Neuronal stem cell (in vitro differentiated cells): ENCODE measurements around the gene XXYLT1.
A peak's percentile ranks its signal among the peaks of the same experiment; 100 is the strongest.

ENCODE experiments used
- DNase-seq: peaks from one replicate; pipeline ENCODE4 v3.0.0-alpha.2; 2013; ENCODE audit warnings: low spot score
- H2AFZ ChIP-seq: one replicate; pipeline ENCODE4 v1.6.1; 2013; ENCODE audit warnings: mild to moderate bottlenecking, low read length, inconsistent platforms
- H2AK5ac ChIP-seq: 2 replicates; pipeline ENCODE4 v1.6.1; 2013; ENCODE audit warnings: low read depth, mild to moderate bottlenecking, inconsistent platforms, low read length, moderate library complexity, mixed read lengths
- H2BK120ac ChIP-seq: 2 replicates; pipeline ENCODE4 v1.6.1; 2013; ENCODE audit warnings: low read depth, mild to moderate bottlenecking, inconsistent platforms, low read length, moderate library complexity, mixed read lengths
- H2BK12ac ChIP-seq: one replicate; pipeline ENCODE4 v1.6.1; 2013; ENCODE audit warnings: low read length, inconsistent platforms
- H2BK15ac ChIP-seq: 2 replicates; pipeline ENCODE4 v1.6.1; 2013; ENCODE audit warnings: mild to moderate bottlenecking, low read length, inconsistent platforms, mixed read lengths
- H2BK5ac ChIP-seq: one replicate; pipeline ENCODE4 v1.6.1; 2013; ENCODE audit warnings: inconsistent platforms, mild to moderate bottlenecking, low read length, moderate library complexity
- H3K14ac ChIP-seq: one replicate; pipeline ENCODE4 v1.6.1; 2013; ENCODE audit warnings: low read length, inconsistent platforms
- H3K18ac ChIP-seq: 2 replicates; pipeline ENCODE4 v1.6.1; 2013; ENCODE audit warnings: low read length, inconsistent platforms
- H3K23ac ChIP-seq: 2 replicates; pipeline ENCODE4 v1.6.1; 2013; ENCODE audit warnings: low read depth, mild to moderate bottlenecking, mixed read lengths, low read length, inconsistent platforms; ENCODE audit not compliant: poor library complexity
- H3K27ac ChIP-seq: replicated peaks from 3 replicates; pipeline ENCODE4 v1.5.1; 2013; ENCODE audit warnings: low read length, inconsistent platforms
- H3K27me3 ChIP-seq, 3 experiments: 2 replicates each; pipeline ENCODE4 v1.6.1; 2013; ENCODE audit warnings: low read length in 3 of 3, mild to moderate bottlenecking in 2 of 3, inconsistent platforms in 1 of 3, low read depth in 1 of 3, mixed read lengths in 1 of 3, moderate library complexity in 1 of 3; ENCODE audit not compliant: control insufficient read depth in 3 of 3, insufficient read depth in 3 of 3
- H3K36me3 ChIP-seq, 2 donors: replicated peaks in 1 of 2; 2 replicates each; pipeline ENCODE4 v1.6.1; 2013; ENCODE audit warnings: low read length in 2 of 2; ENCODE audit not compliant: control insufficient read depth in 2 of 2, insufficient read depth in 2 of 2
- H3K4ac ChIP-seq: 2 replicates; pipeline ENCODE4 v1.6.1; 2013; ENCODE audit warnings: inconsistent platforms, mild to moderate bottlenecking, low read length, moderate library complexity
- H3K4me1 ChIP-seq, 2 donors: 1 replicate in 1 of 2; 2 replicates in 1 of 2; pipeline ENCODE4 v1.6.1; 2013; ENCODE audit warnings: low read length in 2 of 2, low read depth in 1 of 2; ENCODE audit not compliant: control insufficient read depth in 2 of 2, insufficient read depth in 1 of 2
- H3K4me2 ChIP-seq: one replicate; pipeline ENCODE4 v1.6.1; 2013; ENCODE audit warnings: mild to moderate bottlenecking, low read length, inconsistent platforms; ENCODE audit not compliant: insufficient read depth, poor library complexity, severe bottlenecking
- H3K4me3 ChIP-seq, 2 donors: 2 replicates each; pipeline ENCODE4 v1.5.1; 2013; ENCODE audit warnings: low read length in 2 of 2, mild to moderate bottlenecking in 2 of 2, inconsistent platforms in 1 of 2, moderate library complexity in 1 of 2
- H3K79me1 ChIP-seq: one replicate; pipeline ENCODE4 v1.6.1; 2013; ENCODE audit warnings: low read depth, mild to moderate bottlenecking, inconsistent platforms, low read length, moderate library complexity
- H3K9ac ChIP-seq: one replicate; pipeline ENCODE4 v1.6.1; 2013; ENCODE audit warnings: mild to moderate bottlenecking, low read depth, low read length, inconsistent platforms; ENCODE audit not compliant: poor library complexity
- H3K9me3 ChIP-seq, 2 donors: replicated peaks in 1 of 2; 2 replicates each; pipeline versions ENCODE3 to v1.6.1; 2013; ENCODE audit warnings: low read length in 2 of 2, mild to moderate bottlenecking in 2 of 2, inconsistent platforms in 1 of 2, low read depth in 1 of 2, mixed read lengths in 1 of 2, moderate library complexity in 1 of 2; ENCODE audit not compliant: control insufficient read depth in 2 of 2, insufficient read depth in 1 of 2
- H4K8ac ChIP-seq: one replicate; pipeline ENCODE4 v1.6.1; 2013; ENCODE audit warnings: low read depth, mild to moderate bottlenecking, inconsistent platforms, low read length, moderate library complexity
- H4K91ac ChIP-seq: one replicate; pipeline ENCODE4 v1.6.1; 2013; ENCODE audit warnings: low read length, low read depth, mild to moderate bottlenecking, inconsistent platforms; ENCODE audit not compliant: poor library complexity
- WGBS, 2 donors: extraction: QIAGEN DNeasy Blood & Tissue Kit; methylation state at CpG; one replicate each; pipeline ENCODE4 v1.1.7; 2013; ENCODE audit warnings: missing lambda C conversion rate in 2 of 2, mixed read lengths in 1 of 2; ENCODE audit not compliant: insufficient read length in 2 of 2, insufficient replicate concordance in 1 of 2; ENCODE audit errors: extremely low coverage in 2 of 2; 5-methylcytosine and 5-hydroxymethylcytosine counted together

XXYLT1 gene

DNA sequence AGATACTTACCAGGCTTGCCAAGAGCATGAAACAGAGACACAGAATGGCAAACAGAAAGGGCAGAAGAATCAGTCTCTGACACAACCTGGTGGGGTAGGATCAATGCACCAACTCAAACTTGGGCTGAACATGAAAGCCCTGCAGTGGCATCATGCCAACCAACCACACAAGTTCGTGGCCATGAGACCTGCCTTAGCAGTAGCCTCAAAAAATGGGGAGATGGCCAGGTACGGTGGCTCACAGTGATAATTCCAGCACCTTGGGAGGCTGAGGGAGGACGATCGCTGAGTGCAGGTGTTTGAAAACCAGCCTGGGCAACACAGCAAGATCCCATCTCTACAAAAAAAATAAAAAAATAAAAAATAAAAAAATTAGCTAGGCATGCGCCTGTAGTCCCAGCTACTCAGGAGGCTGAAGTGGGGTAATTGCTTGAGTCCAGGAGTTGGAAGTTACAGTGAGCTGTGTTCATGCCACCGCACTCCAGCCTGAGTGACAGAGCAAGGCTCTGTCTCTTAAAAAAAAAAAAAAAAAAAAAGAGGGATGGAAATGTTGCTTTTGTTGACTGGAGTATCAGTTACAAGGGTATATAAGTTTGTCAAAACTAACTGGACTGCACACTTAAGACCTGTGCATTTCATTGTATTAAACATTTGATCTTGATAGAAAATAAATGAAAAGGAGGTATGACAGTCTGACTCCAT is 93.4 kb downstream of the XXYLT1 start:
- Histone ChIP-seq H3K4me1 (peaks cover 15 to 16% of the 10 kb centered on the region in 2 donors), H3K36me3 (peaks cover 0 to 9% of the 10 kb centered on the region in 2 donors), H3K27ac (no peak overlapping the region), H3K27me3 (no peaks in the 10 kb centered on the region), H4K91ac (no peak overlapping the region), H2AFZ (no peak overlapping the region), H3K4ac (no peak overlapping the region), H3K79me1 (peaks cover 3% of the 10 kb centered on the region), H3K4me2 (no peak overlapping the region), H3K23ac (no peak overlapping the region), H3K9ac (no peak overlapping the region), H2AK5ac (no peak overlapping the region), H4K8ac (no peak overlapping the region), H2BK5ac (no peak overlapping the region), H3K9me3 (peaks cover 0 to 3% of the 10 kb centered on the region in 2 donors), H2BK12ac (no peak overlapping the region), H2BK120ac (no peak overlapping the region), H3K14ac (no peak overlapping the region), H3K4me3 (no peak overlapping the region), H3K18ac (peak overlapping the region; percentile 45), H2BK15ac (no peak overlapping the region)
- WGBS, 2 donors: no CpG with 5 or more reads among the region's 6 CpGs
- no peak for DNase-seq

DNA sequence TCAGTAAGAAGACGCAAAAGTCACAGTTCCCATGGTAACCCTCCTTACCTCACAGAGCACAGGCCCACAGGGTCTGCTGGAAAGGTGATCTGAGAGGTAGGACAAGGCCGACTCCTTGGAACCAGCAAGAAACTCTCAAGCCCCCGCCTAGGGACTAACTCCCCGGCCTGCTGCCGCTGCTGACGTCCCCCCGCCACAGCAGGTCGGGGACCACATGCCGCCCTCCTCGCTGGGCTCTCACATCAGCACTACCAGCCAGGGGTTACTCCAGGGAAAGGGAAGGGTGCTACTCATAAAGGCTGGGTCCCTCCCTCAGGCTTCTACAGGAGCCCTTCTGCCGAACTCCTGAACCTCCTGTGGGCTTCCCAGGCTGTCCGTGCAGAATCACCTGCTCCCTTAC is 94.2 kb downstream of the XXYLT1 start:
- H3K36me3 ChIP-seq: peaks cover 0 to 9% of the 10 kb centered on the region in 2 donors
- WGBS, 2 donors: no CpG with 5 or more reads among the region's 12 CpGs
- H3K23ac ChIP-seq: no peak overlapping the region
- H3K4me3 ChIP-seq: no peak overlapping the region
- no peaks in the 10 kb centered on the region for H3K27me3 ChIP-seq
- H3K4me1 ChIP-seq: peaks cover 15 to 20% of the 10 kb centered on the region in 2 donors
- H2AFZ ChIP-seq: no peak overlapping the region
- no peak overlapping the region for H3K9ac ChIP-seq
- no peak overlapping the region for H2BK15ac ChIP-seq
- H2BK5ac ChIP-seq: no peak overlapping the region
- no peak overlapping the region for H2BK120ac ChIP-seq
- H3K4me2 ChIP-seq: no peak overlapping the region
- H3K27ac ChIP-seq: no peak overlapping the region
- H3K79me1 ChIP-seq: peaks cover 3% of the 10 kb centered on the region
- H3K14ac ChIP-seq: no peak overlapping the region
- H3K18ac ChIP-seq: peak overlapping the region; percentile 16
- H3K4ac ChIP-seq: no peak overlapping the region
- H2AK5ac ChIP-seq: no peak overlapping the region
- peaks cover 0 to 3% of the 10 kb centered on the region in 2 donors for H3K9me3 ChIP-seq
- H4K8ac ChIP-seq: no peak overlapping the region
- DNase-seq: no peak
- no peak overlapping the region for H2BK12ac ChIP-seq
- H4K91ac ChIP-seq: no peak overlapping the region

DNA sequence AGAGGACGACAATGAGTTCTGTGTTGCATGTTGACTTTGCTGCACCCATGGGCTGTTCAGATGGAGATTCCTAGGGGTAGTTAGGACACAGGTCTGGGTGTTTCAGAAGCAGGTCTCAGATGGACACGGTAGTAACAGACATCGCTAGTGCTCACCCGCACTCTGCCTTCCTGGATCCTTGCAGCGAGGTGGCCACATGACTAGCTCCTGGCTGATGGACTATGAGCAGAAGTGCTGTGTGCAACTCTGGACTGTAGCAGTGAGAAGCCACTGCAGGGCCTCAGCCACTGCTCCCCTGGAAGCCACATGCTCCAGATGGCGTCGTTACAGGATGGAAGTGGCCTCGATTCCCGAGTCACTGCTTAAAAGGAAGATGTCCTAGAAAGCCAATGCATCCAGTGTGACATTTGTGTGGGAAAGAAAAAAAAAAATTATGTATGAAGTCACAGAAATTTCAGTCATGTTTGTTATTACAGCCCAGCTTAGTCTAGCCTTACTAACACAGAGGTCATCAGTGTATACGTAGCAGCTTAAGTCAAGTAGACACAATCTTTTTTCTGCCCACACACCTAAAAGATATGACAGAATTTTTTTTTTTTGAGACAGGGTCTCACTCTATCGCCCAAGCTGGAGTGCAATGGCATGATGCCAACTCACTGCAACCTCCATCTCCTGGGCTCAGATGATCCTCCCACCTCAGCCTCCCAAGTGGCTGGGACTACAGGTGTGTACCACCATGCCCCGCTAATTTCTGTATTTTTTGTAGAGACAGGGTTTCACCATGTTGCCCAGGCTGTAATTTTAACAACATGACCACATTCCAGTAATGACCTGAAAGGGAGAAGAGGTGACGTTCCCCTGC is 95.3 kb downstream of the XXYLT1 start:
- Histone ChIP-seq H2AK5ac (no peak overlapping the region), H3K4me2 (no peak overlapping the region), H3K23ac (no peak overlapping the region), H3K27me3 (no peaks in the 10 kb centered on the region), H3K9me3 (peaks cover 0 to 3% of the 10 kb centered on the region in 2 donors), H4K91ac (no peak overlapping the region), H4K8ac (no peak overlapping the region), H3K4ac (no peak overlapping the region), H2BK12ac (no peak overlapping the region), H2BK120ac (no peak overlapping the region), H3K79me1 (peaks cover 3% of the 10 kb centered on the region), H2AFZ (no peak overlapping the region), H3K18ac (peak overlapping the region; percentile 1), H3K4me1 (peaks cover 18 to 20% of the 10 kb centered on the region in 2 donors), H2BK5ac (no peak overlapping the region), H3K4me3 (peak overlapping the region in 1 of 2 donors; percentile 37), H2BK15ac (no peak overlapping the region), H3K9ac (no peak overlapping the region), H3K36me3 (peaks cover 0 to 9% of the 10 kb centered on the region in 2 donors), H3K27ac (no peak overlapping the region), H3K14ac (peak overlapping the region; percentile 39)
- DNase-seq: no peak
- WGBS, 2 donors: no CpG with 5 or more reads among the region's 13 CpGs

DNA sequence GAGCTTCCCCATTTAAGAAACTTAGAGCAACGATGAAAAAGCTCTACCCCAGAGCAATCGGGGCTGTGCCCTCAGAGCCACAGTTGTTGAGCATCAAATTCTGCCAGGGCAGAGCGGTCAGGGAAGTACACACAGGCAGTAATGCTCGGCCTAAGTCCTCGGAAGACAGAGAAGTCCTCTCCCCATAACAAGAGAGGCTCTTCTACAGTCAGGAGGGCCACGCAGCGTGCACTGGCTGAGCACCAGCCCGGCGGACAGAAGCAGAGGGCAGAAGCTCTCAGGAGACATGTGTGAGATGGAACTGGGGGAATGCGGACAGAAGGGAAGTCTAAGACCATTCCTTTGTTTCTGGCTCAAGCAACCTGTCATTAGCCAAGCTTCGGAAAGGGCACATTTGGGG is 95.9 kb downstream of the XXYLT1 start:
- Histone ChIP-seq H2AK5ac (no peak overlapping the region), H3K18ac (peak overlapping the region; percentile 30), H3K4me1 (peaks cover 17 to 18% of the 10 kb centered on the region in 2 donors), H3K4me2 (no peak overlapping the region), H4K91ac (no peak overlapping the region), H3K27ac (no peak overlapping the region), H3K4me3 (no peak overlapping the region), H2BK15ac (peak overlapping the region; percentile 29), H3K27me3 (no peaks in the 10 kb centered on the region), H4K8ac (no peak overlapping the region), H2BK5ac (no peak overlapping the region), H3K9ac (no peak overlapping the region), H2BK12ac (no peak overlapping the region), H3K14ac (peak overlapping the region; percentile 39), H2BK120ac (no peak overlapping the region), H3K4ac (no peak overlapping the region), H3K23ac (no peak overlapping the region), H3K36me3 (peaks cover 0 to 9% of the 10 kb centered on the region in 2 donors), H2AFZ (no peak overlapping the region), H3K9me3 (peaks cover 0 to 3% of the 10 kb centered on the region in 2 donors), H3K79me1 (peaks cover 3% of the 10 kb centered on the region)
- no peak for DNase-seq
- no CpG with 5 or more reads among the region's 11 CpGs for WGBS, 2 donors
